GM21526 (cell line): Measurements from ENCODE around the gene S100A13.

ENCODE experiments used
- ATAC-seq: cut with Tn5 transposase; IDR thresholded peaks from one replicate; pipeline ENCODE4 v1.9.1; 2021; ENCODE audit warnings: moderate library complexity; ENCODE audit not compliant: unreplicated experiment, low FRiP score

S100A13 gene

GRCh38 chr1:153628638-153629342, 1.5 kb upstream of the S100A13 start:
- no peak for ATAC-seq

- ATAC-seq: no peak
These were observed 666 bp upstream of the S100A13 start, which contains the start of gene S100A1 for GRCh38 chr1:153627715-153628626. Gene S100A1 (plus strand): TSS chr1:153628434. CDS start chr1:153630522, 2,088 bp downstream.

GRCh38 chr1:153626477-153626903, 815 bp downstream of the S100A13 start:
- ATAC-seq: no peak

- ATAC-seq: no peak
These were observed 2.2 kb downstream of the S100A13 start for GRCh38 chr1:153624965-153625611.

GRCh38 chr1:153623101-153623500, 4.2 kb downstream of the S100A13 start:
- no peak for ATAC-seq

GRCh38 chr1:153619171-153619570, 8.1 kb downstream of the S100A13 start:
- no peak for ATAC-seq

GRCh38 chr1:153617663-153618062, 9.6 kb downstream of the S100A13 start:
- ATAC-seq: no peak

- ATAC-seq: no peak
These were observed 10.4 kb downstream of the S100A13 start for GRCh38 chr1:153616917-153617311.

- ATAC-seq: no peak
These were observed 11.0 kb downstream of the S100A13 start, which contains the start of gene S100A14 for GRCh38 chr1:153616144-153616916. Gene S100A14 (minus strand): TSS chr1:153616325. CDS start chr1:153615858, 467 bp downstream.

GRCh38 chr1:153615406-153615805, 11.9 kb downstream of the S100A13 start:
- no peak for ATAC-seq

- ATAC-seq: no peak
These were observed 12.4 kb downstream of the S100A13 start for GRCh38 chr1:153614906-153615305.

GRCh38 chr1:153614189-153614900, 13.0 kb downstream of the S100A13 start:
- ATAC-seq: no peak

GRCh38 chr1:153613406-153613805, 13.9 kb downstream of the S100A13 start:
- no peak for ATAC-seq

- ATAC-seq: no peak
These were observed 14.5 kb downstream of the S100A13 start, which contains the start of gene S100A16 for GRCh38 chr1:153612755-153613331. Gene S100A16 (minus strand): TSS chr1:153613137. CDS start chr1:153608151, 4,986 bp downstream.

GRCh38 chr1:153612111-153612754, 15.1 kb downstream of the S100A13 start:
- ATAC-seq: no peak

GRCh38 chr1:153611356-153611755, 15.9 kb downstream of the S100A13 start:
- no peak for ATAC-seq

- ATAC-seq: no peak
These were observed 16.4 kb downstream of the S100A13 start for GRCh38 chr1:153610811-153611301.

GRCh38 chr1:153610334-153610733, 17.0 kb downstream of the S100A13 start:
- ATAC-seq: no peak

GRCh38 chr1:153609585-153609907, 17.8 kb downstream of the S100A13 start:
- ATAC-seq: no peak
